NCI-H526 (cell line): ENCODE data around the gene KCNB1.
"Not testable (repeated sequence)": the region's sequence is repeated elsewhere in the genome, so short reads cannot be mapped to it uniquely, and the experiment has no call there.

ENCODE experiments used
- DNase-seq, 2 experiments: peaks; one replicate each; lab custom pipeline; 2025; lab: John Stamatoyannopoulos, UW

The KCNB1 gene

DNA sequence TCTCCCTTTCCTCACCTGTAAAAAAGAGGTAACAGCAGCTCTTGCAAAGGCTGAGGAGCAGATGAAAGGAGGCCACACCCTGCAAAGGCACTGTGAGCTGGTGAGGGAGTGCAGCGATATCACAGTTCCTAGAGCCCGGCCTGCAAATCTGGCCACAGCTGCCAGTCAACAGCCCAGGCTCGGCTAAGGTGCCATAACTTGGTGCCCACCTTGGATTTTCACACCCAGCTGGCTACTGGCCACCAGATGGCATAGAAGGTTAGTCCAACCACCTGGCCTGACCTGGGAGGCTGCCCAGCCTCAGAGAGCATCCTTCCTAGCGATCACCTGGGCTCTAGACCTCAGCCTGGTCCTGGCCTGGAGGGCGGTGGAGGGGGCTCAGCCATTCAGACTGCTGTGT is 46.8 kb downstream of the KCNB1 start:
- DNase-seq, result peak in 1 of 2 experiments; percentile 19

DNA sequence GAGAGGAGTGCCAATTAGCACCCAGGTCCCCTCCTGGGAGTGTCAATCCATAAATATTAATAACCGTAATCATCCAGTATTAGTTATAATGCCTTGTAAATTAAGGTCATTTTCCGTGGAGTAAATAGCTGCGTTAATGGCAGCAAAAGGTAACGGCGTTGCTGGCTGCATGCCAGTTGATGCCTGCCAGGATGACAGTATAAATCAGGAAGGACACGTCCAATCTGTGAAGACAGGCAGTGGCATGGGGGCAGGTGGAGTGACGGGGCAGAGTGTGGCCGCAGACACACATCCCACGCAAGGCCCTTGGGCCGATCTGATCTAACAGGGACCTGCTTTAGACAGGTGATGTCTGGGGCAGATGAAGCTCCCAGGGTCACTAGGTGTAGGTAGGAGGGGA is 49.1 kb downstream of the KCNB1 start:
- DNase-seq, result no peak

- DNase-seq, result no peak
Measured at GRCh38 chr20:49432550-49432949, 49.9 kb downstream of the KCNB1 start.

DNA sequence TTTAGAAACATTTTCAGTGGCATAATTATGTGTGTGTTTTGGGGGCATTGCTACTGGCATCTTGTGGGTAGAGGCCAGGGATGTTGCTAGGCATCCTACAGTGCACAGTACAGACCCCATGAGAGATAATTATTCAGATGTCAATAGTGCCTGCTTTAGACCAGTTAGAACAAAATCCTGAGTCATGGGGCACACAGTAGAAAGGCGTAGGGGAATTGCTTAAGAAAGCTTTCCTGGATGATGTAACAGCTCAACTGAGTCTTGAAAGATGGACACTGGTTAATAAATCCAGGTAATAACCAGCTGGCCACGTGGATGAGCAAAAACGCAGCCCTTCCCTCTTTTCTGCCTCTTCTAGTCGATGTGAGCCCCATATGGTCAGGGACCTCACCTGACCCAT is 51.1 kb downstream of the KCNB1 start:
- DNase-seq, result no peak

- DNase-seq, result no peak
Measured at GRCh38 chr20:49430320-49430719, 52.1 kb downstream of the KCNB1 start.

DNA sequence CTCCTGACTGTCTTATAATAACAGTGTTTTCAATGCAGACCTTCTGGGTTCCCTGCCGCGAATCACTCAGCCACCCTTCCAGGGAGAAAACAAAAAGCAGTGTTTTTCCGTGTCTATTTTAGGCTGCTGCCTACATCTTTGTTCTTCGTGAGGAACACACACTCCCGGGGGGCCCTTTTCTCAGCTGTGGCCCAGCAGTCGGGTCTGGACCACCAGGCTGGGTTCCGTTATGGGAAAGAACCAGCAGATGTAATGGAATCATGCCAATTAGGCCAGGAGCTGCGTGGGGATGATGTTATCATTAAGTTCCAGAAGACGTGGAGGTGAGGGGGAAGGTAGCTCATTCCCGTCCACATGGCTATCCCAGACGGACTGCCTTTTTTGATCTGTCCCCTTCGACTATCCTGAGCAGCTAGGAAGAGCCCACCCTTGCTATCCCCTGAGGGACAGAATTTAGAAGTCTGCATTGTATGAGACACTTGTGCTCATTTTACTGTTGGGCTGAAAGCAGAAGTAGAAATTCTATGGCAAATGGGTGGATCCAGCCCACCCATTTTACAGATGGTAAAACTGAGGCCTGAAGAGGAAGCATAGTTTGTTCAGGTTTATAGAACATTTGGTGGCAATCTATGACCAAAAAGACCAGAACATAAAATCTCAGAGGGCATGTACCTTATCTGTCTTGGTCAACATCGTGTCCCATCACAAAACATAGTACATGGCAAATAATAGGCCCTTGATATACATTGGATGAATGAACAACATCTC is 54.5 kb downstream of the KCNB1 start:
- no peak for DNase-seq

DNA sequence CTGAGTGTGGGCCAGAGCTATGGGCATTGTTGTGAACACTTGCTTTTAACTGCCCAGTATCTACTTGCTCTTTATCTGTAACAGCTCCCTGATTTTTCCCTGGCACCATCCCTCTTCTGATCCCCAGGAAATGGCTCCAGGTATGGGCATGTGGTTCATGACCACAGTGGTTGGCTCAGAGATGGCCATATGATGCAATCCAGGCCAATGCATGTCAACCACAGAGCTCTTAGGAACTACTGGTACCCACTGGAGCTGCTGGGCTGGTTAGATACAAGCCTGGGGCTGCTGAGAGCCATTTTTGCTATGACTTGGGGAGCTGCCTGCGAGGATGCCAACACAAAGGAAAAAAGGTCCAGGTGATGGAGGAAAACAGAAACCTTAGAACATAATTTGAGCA is 55.6 kb downstream of the KCNB1 start:
- no peak for DNase-seq

- no peak for DNase-seq
Measured at GRCh38 chr20:49426395-49426794, 56.1 kb downstream of the KCNB1 start.

GRCh38 chr20:49424536-49424935 is 57.9 kb downstream of the KCNB1 start:
- no peak for DNase-seq

GRCh38 chr20:49422161-49422560 is 60.3 kb downstream of the KCNB1 start:
- no peak for DNase-seq

- DNase-seq, result no peak
Measured at GRCh38 chr20:49420811-49421295, 61.6 kb downstream of the KCNB1 start.

DNA sequence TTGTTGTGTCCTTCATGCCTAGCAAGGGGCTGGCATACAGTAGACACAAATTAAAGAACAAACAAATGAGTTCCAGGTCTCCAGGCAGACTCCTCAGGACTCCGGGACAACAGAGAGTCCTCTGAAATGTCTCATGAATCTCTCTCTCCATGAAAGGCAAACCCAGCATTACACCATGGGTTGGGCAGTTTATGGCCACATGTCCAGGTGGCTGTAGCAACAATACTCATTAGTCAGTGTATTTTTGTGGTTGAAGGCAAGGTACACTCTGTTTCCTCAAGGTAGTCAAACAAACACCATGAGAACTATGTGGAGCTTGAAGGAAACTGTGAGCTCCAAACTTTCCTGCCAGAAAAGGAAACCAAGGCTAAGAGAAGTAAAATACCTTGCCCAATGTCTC is 62.2 kb downstream of the KCNB1 start:
- no peak for DNase-seq

- no peak for DNase-seq
Measured at GRCh38 chr20:49419785-49420184, 62.7 kb downstream of the KCNB1 start.

DNA sequence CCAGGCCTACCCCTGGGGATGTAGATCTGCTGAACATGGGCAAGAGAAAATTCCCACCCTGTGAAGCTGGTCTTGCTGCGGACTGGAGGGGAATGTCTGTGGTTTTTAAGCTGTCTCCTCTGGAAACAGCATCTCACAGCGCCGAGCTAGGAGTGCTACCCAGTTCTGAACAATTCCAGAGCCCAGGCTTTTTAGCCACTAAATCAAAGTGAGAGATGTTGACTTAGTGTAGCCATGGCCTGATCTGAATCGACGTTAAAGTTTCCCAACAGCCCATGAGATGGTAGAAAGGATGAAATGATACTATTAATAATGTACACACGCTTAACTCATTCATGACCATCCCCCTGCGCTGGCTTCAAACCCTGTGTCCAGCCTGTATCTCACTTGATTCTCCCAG is 63.7 kb downstream of the KCNB1 start:
- DNase-seq, result no peak

GRCh38 chr20:49417843-49418555 is 64.5 kb downstream of the KCNB1 start:
- DNase-seq, result no peak

DNA sequence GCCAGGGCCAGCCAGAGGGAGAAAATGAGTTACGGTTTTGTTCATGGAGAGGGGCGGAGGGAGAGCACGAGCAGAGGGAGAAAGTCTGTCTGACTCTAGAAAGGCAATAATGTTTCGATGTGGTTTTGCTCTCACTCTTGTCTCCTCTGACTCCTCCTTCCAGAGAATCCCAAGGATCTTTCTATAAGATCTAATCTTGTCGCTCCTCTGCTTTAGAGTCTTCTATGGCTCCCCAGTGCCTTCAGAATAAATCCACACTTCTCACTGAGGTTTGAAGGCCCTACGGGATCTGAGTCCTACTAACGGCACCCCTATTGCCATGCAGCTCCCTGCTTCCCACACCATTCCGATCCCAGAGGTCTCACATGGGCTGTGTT is 66.8 kb downstream of the KCNB1 start:
- DNase-seq, result no peak

DNA sequence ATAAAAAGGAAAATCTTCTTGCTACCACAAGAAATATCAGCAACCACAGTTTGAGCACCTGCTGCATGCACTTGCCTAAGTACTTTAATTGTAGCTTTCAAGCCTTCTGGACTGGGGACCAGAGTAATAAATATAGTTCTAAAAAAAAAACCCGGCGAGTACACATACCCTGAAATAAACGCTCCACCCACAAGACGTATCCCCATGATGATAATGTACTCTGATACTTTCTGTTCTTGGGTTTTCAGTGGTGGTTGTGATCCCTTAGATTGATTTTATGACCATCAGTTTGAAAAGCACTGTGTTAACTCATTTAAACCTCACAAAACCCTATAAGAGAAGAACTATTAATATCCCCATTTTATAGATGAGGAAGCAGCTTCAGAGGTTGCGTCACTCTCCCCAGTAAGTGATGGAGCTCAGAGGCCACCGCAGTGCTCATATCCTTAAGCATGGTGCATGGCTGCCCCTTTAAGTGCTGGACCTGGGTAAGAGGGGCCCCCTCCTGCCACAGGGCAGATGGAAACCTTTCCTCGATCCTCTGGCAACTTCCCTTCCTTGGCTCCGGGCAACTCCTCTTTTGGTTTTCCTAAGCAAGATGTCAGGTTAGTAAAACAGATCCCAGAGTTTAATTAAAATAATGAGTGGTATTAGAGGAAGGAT is 67.3 kb downstream of the KCNB1 start:
- no peak for DNase-seq

GRCh38 chr20:49413677-49414076 is 68.8 kb downstream of the KCNB1 start:
- no peak for DNase-seq

- no peak for DNase-seq
Measured at GRCh38 chr20:49412953-49413352, 69.5 kb downstream of the KCNB1 start.

DNA sequence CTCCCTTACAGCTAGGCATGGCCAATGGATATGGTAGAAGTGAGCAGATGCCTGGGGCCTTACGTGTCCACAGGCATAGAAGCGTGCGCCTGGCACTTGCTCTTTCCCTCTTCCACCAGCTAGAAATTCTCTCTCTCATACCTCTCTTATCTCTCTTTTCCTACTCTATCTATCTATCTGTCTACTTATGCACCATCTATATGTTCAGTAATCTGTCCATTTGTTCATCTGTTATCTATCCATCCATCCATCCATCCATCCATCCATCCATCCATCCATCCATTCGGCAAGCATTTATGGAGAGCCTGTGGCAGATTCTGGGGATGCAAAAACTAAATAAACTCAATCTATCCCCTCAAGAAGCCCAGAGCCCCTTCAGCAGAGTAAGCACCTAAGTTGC is 70.2 kb downstream of the KCNB1 start:
- DNase-seq, result no peak

- DNase-seq, result no peak
Measured at GRCh38 chr20:49411221-49411925, 71.1 kb downstream of the KCNB1 start.

GRCh38 chr20:49409975-49410621 is 72.4 kb downstream of the KCNB1 start:
- DNase-seq, result not testable (repeated sequence)
